H1 (cell line): Measurements from ENCODE around the gene DNAJC11. TPM values are rescaled to one million over a fixed set of nuclear protein-coding genes. Genes with fewer than 3 reads are reported as not detected.
A peak's percentile ranks its signal among the peaks of the same experiment; 100 is the strongest.

Source experiments
- CBX8 ChIP-seq: fragments of 300-800, 300-1000 bp; sonication (generic); IDR thresholded peaks from 2 replicates; pipeline ENCODE4 v1.7.1; 2016; ENCODE audit warnings: low read depth, low read length, borderline replicate concordance
- CHD7 ChIP-seq: fragments of 300-600 bp; sonication (generic); IDR thresholded peaks from 2 replicates; pipeline ENCODE4 v1.7.1; 2012; ENCODE audit warnings: low read length, moderate library complexity, mild to moderate bottlenecking, inconsistent platforms; ENCODE audit not compliant: insufficient replicate concordance
- EP300 ChIP-seq, 2 experiments: IDR thresholded peaks; 1 replicate in 1 of 2; 2 replicates in 1 of 2; pipeline ENCODE4 v1.6.1; 2011 to 2012; ENCODE audit warnings: low read depth in 2 of 2, low read length in 2 of 2, mild to moderate bottlenecking in 2 of 2, borderline replicate concordance in 1 of 2, inconsistent platforms in 1 of 2, moderate library complexity in 1 of 2
- MAX ChIP-seq: IDR thresholded peaks from 2 replicates; pipeline ENCODE4 v1.6.1; 2012; ENCODE audit warnings: inconsistent platforms
- NANOG ChIP-seq: IDR thresholded peaks from 2 replicates; pipeline ENCODE4 v1.6.1; 2011; ENCODE audit warnings: low read length, low read depth, mild to moderate bottlenecking, inconsistent platforms; ENCODE audit not compliant: insufficient read depth, poor library complexity, severe bottlenecking
- SRF ChIP-seq: IDR thresholded peaks from 2 replicates; pipeline ENCODE4 v1.6.1; 2011; ENCODE audit warnings: mild to moderate bottlenecking, low read depth, low read length, moderate library complexity
- TCF12 ChIP-seq: IDR thresholded peaks from 2 replicates; pipeline ENCODE4 v1.6.1; 2011; ENCODE audit warnings: low read depth, mild to moderate bottlenecking, low read length
- polyA plus RNA-seq, 7 experiments: library from polyadenylated mRNA; depleted of rRNA in 3 of 7; stranded (reverse) in 5 of 7; unstranded in 2 of 7; fragments of >200 nt in 5 of 7; fragments of 200-250 nt in 2 of 7; gene quantifications; 1 replicate in 5 of 7; 2 replicates in 1 of 7; 4 replicates in 1 of 7; pipeline versions ENCODE4 v1.2.1 to v1.2.3, GENCODE V29; 2011 to 2013; ENCODE audit warnings: missing spikeins in 2 of 7, mixed read lengths in 2 of 7
- total RNA-seq: library from RNA; stranded (reverse); fragmentation: NEBNext Ultra II Directional; extraction: Animal tissue kit (Norgen Biotek cat#: 25700); gene quantifications from 2 replicates; pipeline ENCODE4 v1.2.1, GENCODE V29; 2021
- TF ChIP-seq, protein P1 (sequence below): IDR thresholded peaks from 2 replicates; pipeline ENCODE4 v1.6.1; 2011; ENCODE audit warnings: low read length, improper control_type of control experiment

Gene DNAJC11
- total and polyA plus RNA-seq, 2 of the 8 experiments (the other 6 are each of a cell fraction or from before 2014, with no cell fraction given), result 43.9 to 90.9 TPM

GRCh38 chr1:6613361-6614018, 88.1 kb downstream of the DNAJC11 start, which contains the start of gene PHF13 (continued):
- TF ChIP-seq TCF12 (no peak), EP300 (IDR thresholded peaks at IDR 0.05; ENCODE audit: borderline replicate concordance in 1 of 2, low read depth in 2 of 2, low read length in 2 of 2) (peak in 1 of 2 experiments; percentile 71; a peak in 1 of 3 replicates), SRF (no peak), CBX8 (no peak), NANOG (peak; percentile 7), MAX (peak; percentile 52), CHD7 (no peak)
- TF ChIP-seq, protein P1, sequence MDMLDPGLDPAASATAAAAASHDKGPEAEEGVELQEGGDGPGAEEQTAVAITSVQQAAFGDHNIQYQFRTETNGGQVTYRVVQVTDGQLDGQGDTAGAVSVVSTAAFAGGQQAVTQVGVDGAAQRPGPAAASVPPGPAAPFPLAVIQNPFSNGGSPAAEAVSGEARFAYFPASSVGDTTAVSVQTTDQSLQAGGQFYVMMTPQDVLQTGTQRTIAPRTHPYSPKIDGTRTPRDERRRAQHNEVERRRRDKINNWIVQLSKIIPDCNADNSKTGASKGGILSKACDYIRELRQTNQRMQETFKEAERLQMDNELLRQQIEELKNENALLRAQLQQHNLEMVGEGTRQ, result no peak
